BE2C (cell line): Measurements from ENCODE around the gene OTOP2.

Experiments used
- DNase-seq: peaks from one replicate; pipeline ENCODE4 v3.0.0-alpha.2; 2020
- H3K27me3 ChIP-seq: fragments of 250-450 bp; sonication (Bioruptor Pico); 2 replicates; pipeline ENCODE4 v1.5.1; 2020; ENCODE audit warnings: mild to moderate bottlenecking
- H3K36me3 ChIP-seq: fragments of 250-450 bp; sonication (Bioruptor Pico); 2 replicates; pipeline ENCODE4 v1.5.1; 2020; ENCODE audit warnings: mild to moderate bottlenecking
- H3K4me1 ChIP-seq: fragments of 250-450 bp; sonication (Bioruptor Pico); 2 replicates; pipeline ENCODE4 v1.5.1; 2020
- H3K4me3 ChIP-seq: 2 replicates; pipeline ENCODE4 v1.5.1; 2011; ENCODE audit warnings: low read depth, low read length
- H3K9me3 ChIP-seq: fragments of 250-450 bp; sonication (Bioruptor Pico); 2 replicates; pipeline ENCODE4 v1.5.1; 2020
- TF ChIP-seq, protein P1 (sequence below): IDR thresholded peaks from 2 replicates; pipeline ENCODE4 v1.5.1; 2012; ENCODE audit warnings: mild to moderate bottlenecking, low read depth, low read length

The OTOP2 gene

DNA sequence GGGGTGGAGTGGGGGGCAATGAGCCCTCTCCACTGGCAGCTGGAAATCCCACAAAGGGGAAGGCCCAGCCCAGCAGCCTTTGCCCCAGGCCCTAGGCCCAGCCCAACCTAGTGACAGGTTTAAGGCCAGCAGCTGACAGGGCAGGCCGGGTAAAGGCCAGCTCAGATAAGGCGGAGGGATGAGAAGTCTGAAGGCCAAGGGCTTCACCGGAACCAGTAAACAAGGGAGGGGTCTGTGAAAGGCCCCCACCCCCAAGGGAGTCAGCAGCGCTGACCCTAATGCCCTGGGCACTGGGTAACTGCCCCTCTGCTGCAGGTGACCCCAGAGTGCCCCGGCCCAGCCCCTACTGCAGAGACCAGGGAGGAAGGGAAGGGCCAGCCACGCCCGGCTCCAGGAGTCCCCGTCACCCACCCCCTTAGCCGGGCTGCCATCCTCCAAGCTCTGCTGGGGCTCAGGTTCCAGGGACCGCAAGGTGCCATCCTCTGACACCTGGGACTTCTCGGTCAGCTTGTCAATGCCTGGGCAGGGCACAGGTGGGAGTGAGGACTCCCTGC is 29.1 kb downstream of the OTOP2 start:
- no peak overlapping the region for H3K4me3 ChIP-seq

DNA sequence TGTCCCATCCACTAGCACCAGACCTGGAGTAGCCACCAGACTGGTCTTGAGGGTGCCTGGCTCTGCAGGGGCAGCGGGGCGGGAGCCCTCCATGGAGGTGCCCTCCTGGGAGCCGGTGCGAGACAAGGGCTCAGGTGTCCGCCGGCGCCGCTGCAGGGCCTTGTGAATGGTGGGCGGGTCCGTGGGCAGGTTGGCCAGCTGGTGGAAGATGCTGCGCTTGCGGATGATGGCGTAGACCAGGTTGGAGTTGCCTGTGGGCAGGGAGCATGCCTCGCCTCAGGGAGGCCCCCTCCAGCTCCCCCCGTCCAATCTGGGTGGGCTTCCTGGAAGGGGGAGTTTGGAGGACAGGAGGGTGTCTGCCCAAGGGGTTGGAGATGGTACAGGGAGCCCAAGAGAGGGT is 30.0 kb downstream of the OTOP2 start:
- Histone ChIP-seq H3K27me3 (0 out of 2 replicates have a peak, but pooled peaks cover 3% of the 10 kb centered on the region), H3K4me1 (no peaks in the 10 kb centered on the region), H3K4me3 (no peak overlapping the region), H3K9me3 (no peaks in the 10 kb centered on the region), H3K36me3 (no peaks in the 10 kb centered on the region)
- no peak for DNase-seq
- TF ChIP-seq, protein P1, sequence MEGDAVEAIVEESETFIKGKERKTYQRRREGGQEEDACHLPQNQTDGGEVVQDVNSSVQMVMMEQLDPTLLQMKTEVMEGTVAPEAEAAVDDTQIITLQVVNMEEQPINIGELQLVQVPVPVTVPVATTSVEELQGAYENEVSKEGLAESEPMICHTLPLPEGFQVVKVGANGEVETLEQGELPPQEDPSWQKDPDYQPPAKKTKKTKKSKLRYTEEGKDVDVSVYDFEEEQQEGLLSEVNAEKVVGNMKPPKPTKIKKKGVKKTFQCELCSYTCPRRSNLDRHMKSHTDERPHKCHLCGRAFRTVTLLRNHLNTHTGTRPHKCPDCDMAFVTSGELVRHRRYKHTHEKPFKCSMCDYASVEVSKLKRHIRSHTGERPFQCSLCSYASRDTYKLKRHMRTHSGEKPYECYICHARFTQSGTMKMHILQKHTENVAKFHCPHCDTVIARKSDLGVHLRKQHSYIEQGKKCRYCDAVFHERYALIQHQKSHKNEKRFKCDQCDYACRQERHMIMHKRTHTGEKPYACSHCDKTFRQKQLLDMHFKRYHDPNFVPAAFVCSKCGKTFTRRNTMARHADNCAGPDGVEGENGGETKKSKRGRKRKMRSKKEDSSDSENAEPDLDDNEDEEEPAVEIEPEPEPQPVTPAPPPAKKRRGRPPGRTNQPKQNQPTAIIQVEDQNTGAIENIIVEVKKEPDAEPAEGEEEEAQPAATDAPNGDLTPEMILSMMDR: no peak

More for the DNA sequence above, 29.1 kb downstream of the OTOP2 start:
- no peak for DNase-seq
- Histone ChIP-seq H3K4me1 (no peaks in the 10 kb centered on the region), H3K9me3 (no peaks in the 10 kb centered on the region), H3K36me3 (no peaks in the 10 kb centered on the region), H3K27me3 (peaks cover 3% of the 10 kb centered on the region; the same call in 1 of the 2 replicates)
- TF ChIP-seq, protein P1: no peak

DNA sequence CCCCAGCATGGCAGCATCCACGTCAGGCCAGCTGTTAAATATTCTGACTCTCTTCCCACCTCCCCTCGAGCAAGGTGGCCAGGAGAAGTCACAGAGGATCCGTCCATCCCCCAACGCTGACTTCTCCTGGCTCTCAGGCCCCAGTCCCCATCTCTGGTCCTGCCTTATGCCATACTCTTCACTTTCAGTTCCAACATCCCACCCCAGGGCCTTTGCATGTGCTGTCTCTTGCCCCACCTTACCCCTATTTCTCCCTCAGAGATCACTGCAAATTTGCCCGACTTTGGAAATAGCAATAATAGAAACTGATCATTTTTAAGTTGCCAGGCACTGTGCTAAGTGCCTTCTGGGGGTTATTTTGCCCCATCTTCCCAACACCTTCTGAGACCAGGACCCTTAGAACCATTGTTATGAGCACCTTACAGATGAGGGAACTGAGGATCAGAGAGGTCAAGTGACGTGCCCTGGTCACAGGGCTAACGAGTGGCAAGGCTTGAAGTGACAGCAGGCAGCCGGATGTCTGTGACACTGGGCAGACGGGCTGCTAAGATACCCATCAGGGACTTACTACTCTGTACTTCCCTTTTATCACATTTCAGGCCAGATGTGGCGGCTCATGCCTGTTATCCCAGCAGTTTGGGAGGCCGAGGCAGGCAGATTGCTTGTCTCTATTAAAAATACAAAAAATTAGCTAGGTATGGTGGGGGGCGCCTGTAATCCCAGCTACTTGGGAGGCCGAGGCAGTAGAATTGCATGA is 30.8 kb downstream of the OTOP2 start:
- Histone ChIP-seq H3K9me3 (no peaks in the 10 kb centered on the region), H3K4me1 (no peaks in the 10 kb centered on the region), H3K27me3 (no peaks in the 10 kb centered on the region), H3K36me3 (no peaks in the 10 kb centered on the region), H3K4me3 (no peak overlapping the region)
- TF ChIP-seq, protein P1: no peak
- no peak for DNase-seq

DNA sequence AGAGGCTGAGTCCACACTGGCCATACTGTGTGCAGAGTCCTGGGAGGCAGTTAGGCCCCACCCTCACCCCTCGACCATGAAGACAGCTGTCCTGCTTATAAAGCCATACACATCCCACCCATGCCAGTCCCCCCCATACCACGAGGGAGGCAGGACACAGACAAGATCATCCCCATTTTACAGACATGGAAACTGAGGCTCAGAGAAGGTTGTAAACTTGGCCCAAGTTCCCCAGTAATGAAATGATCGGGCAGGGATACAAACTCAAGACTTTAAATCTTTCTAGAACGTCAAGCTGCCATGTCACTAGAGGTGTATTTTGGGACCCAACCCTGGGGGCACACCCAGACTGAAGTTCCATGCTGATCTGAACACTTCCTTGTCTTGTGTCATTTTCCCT is 32.0 kb downstream of the OTOP2 start:
- no peak for DNase-seq
- TF ChIP-seq, protein P1: no peak
- Histone ChIP-seq H3K36me3 (no peaks in the 10 kb centered on the region), H3K4me1 (no peaks in the 10 kb centered on the region), H3K9me3 (no peaks in the 10 kb centered on the region), H3K27me3 (no peaks in the 10 kb centered on the region), H3K4me3 (no peak overlapping the region)

DNA sequence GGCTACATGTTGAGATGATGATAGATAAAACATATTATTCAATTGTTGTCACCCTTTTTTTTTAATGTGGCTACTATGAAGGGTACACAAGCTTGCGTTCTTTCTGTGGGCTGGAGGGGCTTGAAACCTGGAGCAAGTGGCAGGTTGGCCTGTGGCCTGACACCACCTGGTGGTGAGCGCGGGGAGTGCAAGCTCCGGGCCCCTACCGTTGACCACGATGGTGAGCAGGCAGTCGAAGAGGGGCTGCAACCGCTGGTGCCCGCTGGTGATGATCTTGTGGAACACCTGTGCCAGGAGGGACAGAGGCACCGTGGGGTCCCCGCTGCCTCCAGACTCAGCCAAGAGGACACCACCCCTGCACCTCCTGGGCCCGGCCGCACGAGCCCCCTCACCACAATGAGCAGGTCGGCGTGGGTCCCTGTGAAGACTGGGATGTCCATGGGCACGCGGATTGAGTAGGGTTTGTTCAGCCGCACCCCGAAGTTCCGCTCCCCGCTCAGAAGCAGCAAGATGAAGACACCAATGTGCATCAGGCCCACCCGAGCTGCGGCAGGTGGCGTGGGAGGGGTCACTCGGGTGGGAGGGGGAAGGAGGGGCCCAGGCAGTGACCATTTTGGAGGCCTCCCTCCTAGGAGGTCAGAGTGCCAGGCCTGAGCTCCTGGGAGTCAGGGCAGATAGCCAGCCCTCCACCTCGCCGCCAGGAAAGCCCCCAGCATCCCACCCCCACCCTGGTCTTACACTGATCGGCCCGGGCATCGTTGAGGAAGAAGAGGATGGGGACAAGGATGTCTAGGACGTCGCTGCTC is 34.1 kb downstream of the OTOP2 start:
- Histone ChIP-seq H3K4me3 (no peak overlapping the region), H3K4me1 (no peaks in the 10 kb centered on the region), H3K36me3 (no peaks in the 10 kb centered on the region), H3K27me3 (no peaks in the 10 kb centered on the region), H3K9me3 (no peaks in the 10 kb centered on the region)
- peak; percentile 88 for DNase-seq
- TF ChIP-seq, protein P1: peak; percentile 96
